ENCODE results near the gene AHCTF1. TPM values are rescaled to one million over a fixed set of nuclear protein-coding genes. Genes with fewer than 3 reads are reported as not detected.
"Not testable (repeated sequence)": the region's sequence is repeated elsewhere in the genome, so short reads cannot be mapped to it uniquely, and the experiment has no call there.

The AHCTF1 gene
- total RNA-seq, 1 experiment from 2014 or later, result 37.5 TPM

GRCh38 chr1:246838118-246838456 lies 93.7 kb downstream of the AHCTF1 start:
- Histone ChIP-seq H3K9me3 (replicated peaks) (no peaks in the 10 kb centered on the region), H3K27me3 (replicated peaks) (no peaks in the 10 kb centered on the region), H3K27ac (no peak overlapping the region), H3K4me3 (no peak overlapping the region), H3K36me3 (peaks cover 17% of the 10 kb centered on the region), H3K4me1 (replicated peaks) (0 out of 2 replicates have a peak, but pooled peaks cover 3% of the 10 kb centered on the region)
- DNase-seq (ENCODE audit: low read depth in 1 of 2, low spot score in 2 of 2), result peak in 1 of 2 experiments; percentile 2

GRCh38 chr1:246837418-246838117 lies 94.2 kb downstream of the AHCTF1 start:
- Histone ChIP-seq H3K27ac (no peak overlapping the region), H3K9me3 (replicated peaks) (no peaks in the 10 kb centered on the region), H3K4me3 (no peak overlapping the region), H3K4me1 (replicated peaks) (0 out of 2 replicates have a peak, but pooled peaks cover 3% of the 10 kb centered on the region), H3K27me3 (replicated peaks) (no peaks in the 10 kb centered on the region), H3K36me3 (peaks cover 12% of the 10 kb centered on the region)
- DNase-seq (ENCODE audit: low read depth in 1 of 2, low spot score in 2 of 2), result peak in 1 of 2 experiments; percentile 4

- no peak for DNase-seq (ENCODE audit: low read depth in 1 of 2, low spot score in 2 of 2)
- no peaks in the 10 kb centered on the region for H3K27me3 ChIP-seq (replicated peaks)
- H3K4me1 ChIP-seq (replicated peaks), result 0 out of 2 replicates have a peak, but pooled peaks cover 3% of the 10 kb centered on the region
- no peaks in the 10 kb centered on the region for H3K9me3 ChIP-seq (replicated peaks)
- H3K4me3 ChIP-seq, result no peak overlapping the region
- peaks cover 6% of the 10 kb centered on the region for H3K36me3 ChIP-seq
- H3K27ac ChIP-seq, result no peak overlapping the region
These were observed 95.4 kb downstream of the AHCTF1 start for GRCh38 chr1:246836209-246836966.

- Histone ChIP-seq H3K4me3 (no peak overlapping the region), H3K27ac (no peak overlapping the region), H3K36me3 (no peaks in the 10 kb centered on the region), H3K9me3 (replicated peaks) (peaks cover 12% of the 10 kb centered on the region), H3K4me1 (replicated peaks) (no peaks in the 10 kb centered on the region), H3K27me3 (replicated peaks) (no peaks in the 10 kb centered on the region)
- DNase-seq (ENCODE audit: low read depth in 1 of 2, low spot score in 2 of 2), result no peak
These were observed 100.2 kb downstream of the AHCTF1 start for GRCh38 chr1:246831543-246831942.

GRCh38 chr1:246828818-246829217 lies 102.9 kb downstream of the AHCTF1 start:
- DNase-seq (ENCODE audit: low read depth in 1 of 2, low spot score in 2 of 2), result no peak
- Histone ChIP-seq H3K4me1 (replicated peaks) (no peaks in the 10 kb centered on the region), H3K4me3 (no peak overlapping the region), H3K36me3 (no peaks in the 10 kb centered on the region), H3K27ac (no peak overlapping the region), H3K27me3 (replicated peaks) (no peaks in the 10 kb centered on the region), H3K9me3 (replicated peaks) (peaks cover 12% of the 10 kb centered on the region)

- Histone ChIP-seq H3K27ac (no peak overlapping the region), H3K4me3 (no peak overlapping the region), H3K9me3 (replicated peaks) (peaks cover 12% of the 10 kb centered on the region), H3K27me3 (replicated peaks) (no peaks in the 10 kb centered on the region), H3K36me3 (no peaks in the 10 kb centered on the region), H3K4me1 (replicated peaks) (no peaks in the 10 kb centered on the region)
- DNase-seq (ENCODE audit: low read depth in 1 of 2, low spot score in 2 of 2), result no peak
These were observed 104.4 kb downstream of the AHCTF1 start for GRCh38 chr1:246827396-246827795.

- Histone ChIP-seq H3K27me3 (replicated peaks) (no peaks in the 10 kb centered on the region), H3K4me1 (replicated peaks) (no peaks in the 10 kb centered on the region), H3K27ac (no peak overlapping the region), H3K36me3 (no peaks in the 10 kb centered on the region), H3K9me3 (replicated peaks) (peaks cover 12% of the 10 kb centered on the region), H3K4me3 (no peak overlapping the region)
- DNase-seq (ENCODE audit: low read depth in 1 of 2, low spot score in 2 of 2), result no peak
These were observed 106.1 kb downstream of the AHCTF1 start for GRCh38 chr1:246825557-246826175.

- H3K9me3 ChIP-seq (replicated peaks), result peaks cover 10% of the 10 kb centered on the region
- no peak overlapping the region for H3K27ac ChIP-seq
- no peaks in the 10 kb centered on the region for H3K36me3 ChIP-seq
- no peaks in the 10 kb centered on the region for H3K27me3 ChIP-seq (replicated peaks)
- DNase-seq (ENCODE audit: low read depth in 1 of 2, low spot score in 2 of 2), result no peak
- no peaks in the 10 kb centered on the region for H3K4me1 ChIP-seq (replicated peaks)
- no peak overlapping the region for H3K4me3 ChIP-seq
These were observed 107.2 kb downstream of the AHCTF1 start for GRCh38 chr1:246824541-246824940.

GRCh38 chr1:246822154-246822553 lies 109.6 kb downstream of the AHCTF1 start:
- H3K4me1 ChIP-seq (replicated peaks); DNase-seq (ENCODE audit: low read depth in 1 of 2, low spot score in 2 of 2); H3K36me3 ChIP-seq; H3K27me3 ChIP-seq (replicated peaks); H3K27ac ChIP-seq; H3K4me3 ChIP-seq; H3K9me3 ChIP-seq (replicated peaks): not testable (repeated sequence)

- Histone ChIP-seq H3K27me3 (replicated peaks) (0 out of 2 replicates have a peak, but pooled peaks cover 3% of the 10 kb centered on the region), H3K9me3 (replicated peaks) (no peaks in the 10 kb centered on the region), H3K4me3 (no peak overlapping the region), H3K36me3 (no peaks in the 10 kb centered on the region), H3K27ac (no peak overlapping the region), H3K4me1 (replicated peaks) (no peaks in the 10 kb centered on the region)
- DNase-seq (ENCODE audit: low read depth in 1 of 2, low spot score in 2 of 2), result no peak
These were observed 111.1 kb downstream of the AHCTF1 start for GRCh38 chr1:246820666-246821065.

- not testable (repeated sequence) for H3K27me3 ChIP-seq (replicated peaks); H3K27ac ChIP-seq; DNase-seq (ENCODE audit: low read depth in 1 of 2, low spot score in 2 of 2); H3K36me3 ChIP-seq; H3K4me1 ChIP-seq (replicated peaks); H3K9me3 ChIP-seq (replicated peaks); H3K4me3 ChIP-seq
These were observed 114.0 kb downstream of the AHCTF1 start for GRCh38 chr1:246817778-246818177.

GRCh38 chr1:246815693-246816270 lies 116.0 kb downstream of the AHCTF1 start:
- H3K4me3 ChIP-seq, result no peak overlapping the region
- no peaks in the 10 kb centered on the region for H3K36me3 ChIP-seq
- DNase-seq (ENCODE audit: low read depth in 1 of 2, low spot score in 2 of 2), result no peak
- no peaks in the 10 kb centered on the region for H3K4me1 ChIP-seq (replicated peaks)
- H3K27me3 ChIP-seq (replicated peaks), result 0 out of 2 replicates have a peak, but pooled peaks cover 9% of the 10 kb centered on the region
- H3K9me3 ChIP-seq (replicated peaks), result no peaks in the 10 kb centered on the region
- H3K27ac ChIP-seq, result no peak overlapping the region

- Histone ChIP-seq H3K27ac (no peak overlapping the region), H3K4me3 (no peak overlapping the region), H3K9me3 (replicated peaks) (no peaks in the 10 kb centered on the region), H3K4me1 (replicated peaks) (no peaks in the 10 kb centered on the region), H3K36me3 (no peaks in the 10 kb centered on the region), H3K27me3 (replicated peaks) (0 out of 2 replicates have a peak, but pooled peaks cover 9% of the 10 kb centered on the region)
- DNase-seq (ENCODE audit: low read depth in 1 of 2, low spot score in 2 of 2), result no peak
These were observed 116.9 kb downstream of the AHCTF1 start for GRCh38 chr1:246814890-246815289.

GRCh38 chr1:246813325-246813724 lies 118.4 kb downstream of the AHCTF1 start:
- H3K36me3 ChIP-seq, H3K27ac ChIP-seq: not testable (repeated sequence)

More at GRCh38 chr1:246813325-246813724, 118.4 kb downstream of the AHCTF1 start:
- H3K9me3 ChIP-seq (replicated peaks); H3K4me1 ChIP-seq (replicated peaks); H3K27me3 ChIP-seq (replicated peaks); DNase-seq (ENCODE audit: low read depth in 1 of 2, low spot score in 2 of 2); H3K4me3 ChIP-seq: not testable (repeated sequence)
